Right atrium auricular region (tissue), 2 donors: ENCODE results near the gene BIN2. TPM values are rescaled to one million over a fixed set of nuclear protein-coding genes. Genes with fewer than 3 reads are reported as not detected.
"Not testable (repeated sequence)": the region's sequence is repeated elsewhere in the genome, so short reads cannot be mapped to it uniquely, and the experiment has no call there.

Experiments
- DNase-seq: peaks from one replicate; pipeline ENCODE4 v3.0.0-alpha.2; 2019; ENCODE audit warnings: low spot score
- H3K27ac ChIP-seq, 2 donors: fragments of 200-600 bp; sonication (generic); 1 replicate in 1 of 2; 2 replicates in 1 of 2; pipeline ENCODE4 v1.5.1; 2016 to 2019
- H3K27me3 ChIP-seq, 2 donors: fragments of 200-600 bp; sonication (generic); one replicate each; pipeline versions ENCODE4 v1.5.1 to v1.6.0; 2017 to 2019
- H3K36me3 ChIP-seq: fragments of 200-600 bp; sonication (generic); one replicate; pipeline ENCODE4 v1.5.1; 2016
- H3K4me1 ChIP-seq, 2 donors: fragments of 200-600 bp; sonication (generic); one replicate each; pipeline versions ENCODE4 v1.5.1 to v1.6.0; 2017 to 2019
- H3K4me3 ChIP-seq, 2 donors: fragments of 200-600 bp; sonication (generic); 1 replicate in 1 of 2; 2 replicates in 1 of 2; pipeline ENCODE4 v1.5.1; 2017 to 2019; ENCODE audit warnings: mild to moderate bottlenecking in 1 of 2, moderate library complexity in 1 of 2
- H3K9me3 ChIP-seq, 2 donors: fragments of 200-600 bp; sonication (generic); one replicate each; pipeline ENCODE4 v1.5.1; 2019
- CTCF ChIP-seq, 2 donors: fragments of 200-600 bp; sonication (generic); IDR thresholded peaks; one replicate each; pipeline ENCODE4 v1.5.1; 2019; ENCODE audit warnings: antibody characterized with exemption in 2 of 2
- total RNA-seq, 2 donors: library from RNA; depleted of rRNA; stranded (reverse); fragments of >200 nt; gene quantifications; one replicate each; pipeline ENCODE4 v1.1.0, GENCODE V29; 2016

BIN2 gene
- total RNA-seq, 2 donors from 2014 or later = 2.1 to 4.6 TPM

DNA sequence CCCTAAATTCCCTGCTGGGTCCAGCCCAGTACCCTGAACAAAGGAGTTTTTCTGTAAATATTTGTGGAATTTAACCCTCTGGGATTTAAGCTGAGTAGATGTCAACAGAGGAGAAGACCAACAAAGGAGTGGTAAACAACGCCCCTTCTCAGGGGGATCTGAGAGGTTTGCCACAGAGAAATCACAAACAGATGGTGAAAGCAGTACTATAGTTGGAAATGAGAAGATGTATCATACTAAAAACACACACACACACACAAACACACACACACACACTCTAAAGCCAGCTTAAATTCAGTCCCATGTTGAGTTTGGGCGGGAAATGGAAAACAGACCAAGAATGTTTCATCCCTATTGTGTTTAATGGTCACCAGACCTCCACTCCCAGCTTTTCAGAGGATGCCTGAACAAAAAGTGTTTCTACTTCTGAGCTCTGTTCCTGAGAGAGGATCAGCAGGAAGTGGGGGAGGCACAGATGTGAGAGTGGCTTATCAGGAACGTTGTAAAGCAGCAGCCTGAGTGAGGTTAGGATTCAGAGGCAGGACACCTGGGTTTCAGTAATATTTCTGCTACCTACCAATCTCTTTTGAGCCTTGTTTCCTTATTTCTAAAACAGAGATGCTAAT lies 3.2 kb downstream of the BIN2 start:
- Histone ChIP-seq H3K36me3 (no peaks in the 10 kb centered on the region), H3K9me3 (no peaks in the 10 kb centered on the region), H3K27ac (no peak overlapping the region), H3K4me3 (no peak overlapping the region), H3K4me1 (no peaks in the 10 kb centered on the region), H3K27me3 (no peaks in the 10 kb centered on the region)
- DNase-seq = no peak
- no peak for TF ChIP-seq CTCF (IDR thresholded peaks at IDR 0.05)

GRCh38 chr12:51320311-51320694 lies 3.7 kb downstream of the BIN2 start:
- no peak for DNase-seq
- Histone ChIP-seq H3K27me3 (no peaks in the 10 kb centered on the region), H3K4me3 (no peak overlapping the region), H3K36me3 (no peaks in the 10 kb centered on the region), H3K27ac (no peak overlapping the region), H3K9me3 (no peaks in the 10 kb centered on the region), H3K4me1 (no peaks in the 10 kb centered on the region)
- TF ChIP-seq CTCF (IDR thresholded peaks at IDR 0.05) = no peak

DNA sequence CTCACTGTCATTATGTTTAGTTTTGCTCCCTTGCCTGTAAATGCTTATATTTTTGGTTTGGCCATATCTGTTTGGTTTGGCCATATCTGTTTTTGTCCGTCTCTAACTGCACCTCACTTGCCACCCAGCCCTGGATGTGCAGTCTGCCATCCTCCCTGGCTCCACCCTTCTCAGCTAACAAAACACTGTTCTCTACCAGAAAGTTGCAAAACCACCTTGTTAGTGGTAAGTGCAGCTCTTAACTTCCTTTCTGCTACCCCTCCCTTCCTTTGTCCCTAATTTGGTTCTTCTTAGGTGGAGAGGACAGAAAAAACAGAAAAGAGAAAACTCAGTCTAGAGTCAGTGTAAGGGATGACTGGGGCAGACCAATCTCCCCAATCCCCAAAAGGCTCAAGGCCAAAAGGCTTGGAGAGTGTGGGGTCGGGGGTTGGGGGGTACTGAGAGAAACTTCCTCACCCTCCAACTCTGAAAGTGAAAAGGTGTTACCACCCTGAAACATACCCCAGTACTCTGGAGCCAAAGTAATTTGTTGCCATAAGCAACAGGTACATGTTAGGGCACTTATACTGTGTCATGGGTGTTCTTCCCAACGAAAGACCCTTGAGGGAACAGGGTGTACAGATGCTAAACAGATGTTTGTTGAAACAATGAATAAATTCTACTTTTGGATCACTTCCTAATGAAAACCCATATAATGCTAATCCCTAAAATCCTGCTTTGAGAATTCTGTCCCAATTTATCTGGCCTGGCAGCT lies 5.0 kb downstream of the BIN2 start:
- no peaks in the 10 kb centered on the region for H3K27me3 ChIP-seq
- no peaks in the 10 kb centered on the region for H3K4me1 ChIP-seq
- no peak for DNase-seq
- H3K27ac ChIP-seq = no peak overlapping the region
- no peak for TF ChIP-seq CTCF (IDR thresholded peaks at IDR 0.05)
- H3K36me3 ChIP-seq = no peaks in the 10 kb centered on the region
- no peaks in the 10 kb centered on the region for H3K9me3 ChIP-seq
- H3K4me3 ChIP-seq = no peak overlapping the region

GRCh38 chr12:51318057-51318806 lies 5.7 kb downstream of the BIN2 start:
- not testable (repeated sequence) for H3K27me3 ChIP-seq, H3K36me3 ChIP-seq, H3K4me3 ChIP-seq, H3K27ac ChIP-seq, H3K4me1 ChIP-seq, DNase-seq, H3K9me3 ChIP-seq

DNA sequence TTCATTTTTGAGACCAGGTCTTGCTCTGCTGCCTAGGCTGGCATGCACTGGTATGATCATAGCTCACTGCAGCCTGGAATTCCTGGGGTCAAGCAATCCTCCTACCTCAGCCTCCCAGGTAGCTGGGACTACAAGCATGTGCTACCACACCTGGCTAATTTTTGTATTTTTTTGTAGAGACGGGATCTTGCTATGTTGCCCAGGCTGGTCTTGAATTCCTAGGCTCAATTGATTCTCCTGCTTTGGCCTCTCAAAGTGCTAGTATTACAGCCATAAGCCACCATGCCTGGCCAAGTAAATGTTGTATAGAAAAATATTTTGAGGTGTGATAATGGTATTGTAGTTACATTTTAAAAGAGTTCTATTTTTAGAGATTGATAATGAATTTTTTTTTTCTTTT lies 12.6 kb downstream of the BIN2 start:
- Histone ChIP-seq H3K27ac (no peak overlapping the region), H3K9me3 (no peaks in the 10 kb centered on the region), H3K36me3 (no peaks in the 10 kb centered on the region), H3K27me3 (no peaks in the 10 kb centered on the region), H3K4me1 (no peaks in the 10 kb centered on the region), H3K4me3 (no peak overlapping the region)
- DNase-seq = no peak
- no peak for TF ChIP-seq CTCF (IDR thresholded peaks at IDR 0.05)
